ENCODE data around the gene PRAME.

PRAME gene

GRCh38 chr22:22507743-22508273, 51.3 kb downstream of the PRAME start:
- DNase-seq (ENCODE audit: low read depth, low spot score): no peak

GRCh38 chr22:22506736-22507135, 52.3 kb downstream of the PRAME start:
- H3K4me3 ChIP-seq (ENCODE audit: low read length): no peak overlapping the region
- no peak for DNase-seq (ENCODE audit: low read depth, low spot score)

More at GRCh38 chr22:22507743-22508273, 51.3 kb downstream of the PRAME start:
- H3K4me3 ChIP-seq (ENCODE audit: low read length): peak overlapping the region; percentile 85

- DNase-seq (ENCODE audit: low read depth, low spot score): no peak
- H3K4me3 ChIP-seq (ENCODE audit: low read length): no peak overlapping the region
Measured at GRCh38 chr22:22498267-22498666, 60.8 kb downstream of the PRAME start.

Data from Jurkat, Clone E6-1 (cell line).